ENCODE data around the gene SYNDIG1.

- TF ChIP-seq, protein P1, sequence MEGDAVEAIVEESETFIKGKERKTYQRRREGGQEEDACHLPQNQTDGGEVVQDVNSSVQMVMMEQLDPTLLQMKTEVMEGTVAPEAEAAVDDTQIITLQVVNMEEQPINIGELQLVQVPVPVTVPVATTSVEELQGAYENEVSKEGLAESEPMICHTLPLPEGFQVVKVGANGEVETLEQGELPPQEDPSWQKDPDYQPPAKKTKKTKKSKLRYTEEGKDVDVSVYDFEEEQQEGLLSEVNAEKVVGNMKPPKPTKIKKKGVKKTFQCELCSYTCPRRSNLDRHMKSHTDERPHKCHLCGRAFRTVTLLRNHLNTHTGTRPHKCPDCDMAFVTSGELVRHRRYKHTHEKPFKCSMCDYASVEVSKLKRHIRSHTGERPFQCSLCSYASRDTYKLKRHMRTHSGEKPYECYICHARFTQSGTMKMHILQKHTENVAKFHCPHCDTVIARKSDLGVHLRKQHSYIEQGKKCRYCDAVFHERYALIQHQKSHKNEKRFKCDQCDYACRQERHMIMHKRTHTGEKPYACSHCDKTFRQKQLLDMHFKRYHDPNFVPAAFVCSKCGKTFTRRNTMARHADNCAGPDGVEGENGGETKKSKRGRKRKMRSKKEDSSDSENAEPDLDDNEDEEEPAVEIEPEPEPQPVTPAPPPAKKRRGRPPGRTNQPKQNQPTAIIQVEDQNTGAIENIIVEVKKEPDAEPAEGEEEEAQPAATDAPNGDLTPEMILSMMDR (conservative IDR thresholded peaks at IDR 0.05; ENCODE audit: low read depth, low read length), result no peak
- TF ChIP-seq EZH2 (IDR thresholded peaks at IDR 0.05; ENCODE audit: low read length, unreplicated experiment) (no peak), EZH2phosphoT487 (IDR thresholded peaks at IDR 0.05; ENCODE audit: borderline replicate concordance, low read length) (no peak)
Measured at GRCh38 chr20:24488064-24488799, 18.8 kb downstream of the SYNDIG1 start.

Data from PC-3 (cell line).